Ureter (tissue), 1 donor: ENCODE results near the gene CFAP70. TPM values are rescaled to one million over a fixed set of nuclear protein-coding genes. Genes with fewer than 3 reads are reported as not detected.
"Not testable (repeated sequence)": the region's sequence is repeated elsewhere in the genome, so short reads cannot be mapped to it uniquely, and the experiment has no call there.

Experiments used
- DNase-seq: peaks from one replicate; pipeline ENCODE4 v3.0.0-alpha.2; 2020; ENCODE audit warnings: low spot score
- total RNA-seq: library from RNA; stranded (reverse); gene quantifications from one replicate; pipeline ENCODE4 v1.2.4, GENCODE V29; 2023
- donor health status: DM: yes; HTN: yes; CAD: no.

The CFAP70 gene
- total RNA-seq, 1 donor from 2014 or later: 6.3 TPM

DNA sequence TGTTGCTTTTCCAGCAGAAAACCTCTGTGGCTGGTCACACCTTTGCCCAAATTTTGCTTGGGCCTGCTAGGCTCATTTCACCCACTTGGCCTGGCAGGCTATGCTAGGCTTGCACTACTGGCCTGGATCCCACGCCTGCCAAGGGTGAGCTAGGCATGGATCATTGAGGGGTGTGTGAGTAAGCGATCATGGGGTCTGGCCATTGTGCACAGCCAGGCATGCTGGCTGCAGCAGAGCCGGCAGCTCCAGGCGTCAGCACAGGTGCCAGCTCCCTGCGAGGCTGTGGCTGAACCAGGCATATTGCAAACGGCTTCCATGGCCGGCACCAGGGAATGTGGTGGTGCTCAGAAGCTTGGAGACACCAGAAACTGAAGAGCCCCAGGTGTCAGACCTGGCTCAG is 19.2 kb downstream of the CFAP70 start:
- DNase-seq: peak; percentile 47

- DNase-seq: no peak
Observed at GRCh38 chr10:73338801-73339368, 19.8 kb downstream of the CFAP70 start.

DNA sequence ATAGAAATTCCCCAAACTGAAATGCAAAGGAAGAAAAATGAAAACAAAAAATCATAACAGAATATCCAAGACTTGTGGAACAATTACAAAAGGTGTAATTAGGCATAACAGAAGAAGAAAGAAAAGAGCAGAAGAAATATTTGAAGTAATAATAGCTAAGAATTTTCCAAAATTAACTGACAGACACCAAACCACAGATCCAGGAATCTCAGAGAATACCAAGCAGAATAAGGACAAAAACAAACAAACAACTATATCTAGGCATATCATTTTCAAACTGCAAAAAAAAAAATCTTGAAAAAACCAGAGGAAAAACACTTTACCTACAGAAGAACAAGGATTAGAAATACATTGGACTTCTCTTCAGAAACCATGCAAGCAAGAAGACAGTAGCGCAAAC is 25.5 kb downstream of the CFAP70 start:
- DNase-seq: no peak

DNA sequence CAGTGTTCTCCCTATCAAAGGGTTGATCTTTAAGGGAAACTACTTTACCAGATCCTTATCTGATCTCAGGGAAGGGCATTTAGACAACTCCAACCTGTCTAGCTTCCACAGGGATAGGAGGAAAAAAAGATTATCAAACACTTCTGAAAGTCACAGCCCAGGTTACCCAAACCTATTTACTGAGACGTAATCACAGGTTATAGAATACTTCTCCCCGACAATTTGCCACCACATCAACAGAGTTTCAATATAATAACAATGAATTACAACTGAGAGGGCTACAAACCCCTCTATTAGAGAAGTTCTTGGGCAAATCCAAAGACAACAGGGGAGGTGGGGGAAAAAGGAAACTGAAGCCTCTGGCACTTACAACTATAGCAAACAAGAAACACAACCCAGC is 26.3 kb downstream of the CFAP70 start:
- DNase-seq: no peak

DNA sequence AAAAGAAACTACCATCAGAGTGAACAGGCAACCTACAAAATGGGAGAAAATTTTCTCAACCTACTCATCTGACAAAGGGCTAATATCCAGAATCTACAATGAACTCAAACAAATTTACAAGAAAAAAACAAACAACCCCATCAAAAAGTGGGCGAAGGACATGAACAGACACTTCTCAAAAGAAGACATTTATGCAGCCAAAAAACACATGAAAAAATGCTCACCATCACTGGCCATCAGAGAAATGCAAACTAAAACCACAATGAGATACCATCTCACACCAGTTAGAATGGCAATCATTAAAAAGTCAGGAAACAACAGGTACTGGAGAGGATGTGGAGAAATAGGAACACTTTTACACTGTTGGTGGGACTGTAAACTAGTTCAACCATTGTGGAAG is 30.1 kb downstream of the CFAP70 start:
- not testable (repeated sequence) for DNase-seq

GRCh38 chr10:73325290-73325689 is 33.4 kb downstream of the CFAP70 start:
- not testable (repeated sequence) for DNase-seq

DNA sequence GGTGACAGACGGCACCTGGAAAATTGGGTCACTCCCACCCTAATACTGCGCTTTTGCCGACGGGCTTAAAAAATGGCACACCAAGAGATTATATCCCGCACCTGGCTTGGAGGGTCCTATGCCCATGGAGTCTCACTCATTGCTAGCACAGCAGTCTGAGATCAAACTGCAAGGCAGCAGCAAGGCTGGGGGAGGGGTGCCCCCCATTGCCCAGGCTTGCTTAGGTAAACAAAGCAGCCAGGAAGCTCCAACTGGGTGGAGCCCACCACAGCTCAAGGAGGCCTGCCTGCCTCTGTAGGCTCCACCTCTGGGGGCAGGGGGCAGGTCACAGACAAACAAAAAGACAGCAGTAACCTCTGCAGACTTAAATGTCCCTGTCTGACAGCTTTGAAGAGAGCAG is 35.1 kb downstream of the CFAP70 start:
- not testable (repeated sequence) for DNase-seq

GRCh38 chr10:73310475-73310874 is 48.2 kb downstream of the CFAP70 start:
- DNase-seq: no peak

DNA sequence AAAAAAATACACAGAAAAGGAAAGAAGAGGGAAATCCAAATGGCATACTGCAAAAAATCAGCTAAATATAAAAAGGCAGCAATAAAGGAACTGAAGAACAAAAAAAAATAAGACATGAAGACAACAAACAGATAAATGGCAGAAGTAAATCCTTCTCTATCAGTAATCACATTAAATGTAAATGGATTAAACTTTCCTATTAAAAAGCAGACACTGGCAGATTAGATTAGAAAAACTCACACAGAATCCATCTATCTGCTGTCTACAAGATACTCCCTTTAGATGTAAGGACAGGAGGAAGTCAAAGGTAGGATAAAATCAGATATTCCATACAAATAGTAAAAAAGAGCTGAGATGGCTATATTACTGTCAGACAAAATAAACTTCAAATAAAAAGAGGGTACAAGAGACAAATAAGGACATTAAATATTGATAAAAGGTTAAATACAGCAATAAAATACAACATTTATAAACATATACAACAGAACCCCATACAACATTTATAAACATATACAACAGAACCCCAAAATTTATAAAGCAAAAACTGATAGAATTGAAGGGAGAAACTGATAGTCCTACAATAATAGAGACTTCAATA is 51.4 kb downstream of the CFAP70 start:
- DNase-seq: no peak

GRCh38 chr10:73306171-73306708 is 52.4 kb downstream of the CFAP70 start:
- no peak for DNase-seq

- no peak for DNase-seq
Observed at GRCh38 chr10:73296946-73297345, 61.7 kb downstream of the CFAP70 start.

GRCh38 chr10:73293461-73293860 is 65.2 kb downstream of the CFAP70 start:
- no peak for DNase-seq

DNA sequence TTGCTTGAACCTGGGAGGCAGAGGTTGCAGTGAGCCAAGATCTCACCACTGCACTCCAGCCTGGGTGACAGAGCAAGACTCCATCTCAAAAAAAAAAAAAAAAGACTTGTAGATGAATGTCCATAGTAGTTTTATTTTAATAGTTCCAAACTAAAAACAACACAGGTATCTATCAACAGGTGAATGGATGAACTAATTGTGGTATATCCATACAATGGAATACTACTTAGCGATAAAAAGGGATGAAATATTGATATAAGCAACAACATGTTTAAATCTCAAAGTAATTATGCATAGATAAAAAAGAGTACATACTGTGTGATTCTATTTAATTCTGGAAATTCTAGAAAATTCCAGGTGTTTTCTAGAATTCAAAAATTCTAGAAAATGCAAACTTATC is 68.7 kb downstream of the CFAP70 start:
- no peak for DNase-seq

DNA sequence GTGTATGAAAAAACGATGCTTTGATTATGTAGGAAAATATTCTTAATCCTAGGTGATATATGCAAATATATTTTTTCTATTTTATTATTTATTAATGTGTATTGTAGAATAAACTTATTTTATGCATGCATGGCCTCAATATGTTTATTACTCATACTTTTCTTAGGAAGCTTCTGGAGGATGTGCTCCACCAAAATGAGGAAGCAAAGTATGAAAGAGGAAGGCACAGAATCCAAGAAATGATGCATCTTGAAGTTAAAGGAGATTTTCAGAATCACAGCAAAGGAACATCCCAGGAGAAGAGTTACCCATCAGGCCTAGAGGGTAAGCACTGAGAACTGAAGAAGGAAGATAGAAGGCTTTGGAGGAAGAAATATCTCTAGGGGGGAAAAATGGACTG is 71.2 kb downstream of the CFAP70 start:
- no peak for DNase-seq

DNA sequence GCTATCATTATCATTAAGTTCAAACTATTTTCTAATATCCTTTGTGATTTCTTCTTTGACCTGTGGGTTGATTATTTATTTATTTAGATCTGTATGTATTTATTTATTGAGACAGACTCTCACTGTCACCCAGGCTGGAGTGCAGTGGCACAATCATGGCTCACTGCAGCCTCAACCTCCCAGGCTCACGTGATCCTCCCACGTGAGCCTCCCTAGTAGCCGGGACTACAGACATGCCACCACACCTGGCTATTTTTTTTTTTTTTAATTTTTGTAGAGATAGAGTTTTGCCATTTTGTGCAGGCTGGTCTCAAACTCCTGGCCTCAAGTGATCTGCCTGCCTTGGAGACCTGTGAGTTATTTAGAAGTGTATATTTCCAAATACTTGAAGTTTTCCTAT is 77.6 kb downstream of the CFAP70 start:
- DNase-seq: no peak

DNA sequence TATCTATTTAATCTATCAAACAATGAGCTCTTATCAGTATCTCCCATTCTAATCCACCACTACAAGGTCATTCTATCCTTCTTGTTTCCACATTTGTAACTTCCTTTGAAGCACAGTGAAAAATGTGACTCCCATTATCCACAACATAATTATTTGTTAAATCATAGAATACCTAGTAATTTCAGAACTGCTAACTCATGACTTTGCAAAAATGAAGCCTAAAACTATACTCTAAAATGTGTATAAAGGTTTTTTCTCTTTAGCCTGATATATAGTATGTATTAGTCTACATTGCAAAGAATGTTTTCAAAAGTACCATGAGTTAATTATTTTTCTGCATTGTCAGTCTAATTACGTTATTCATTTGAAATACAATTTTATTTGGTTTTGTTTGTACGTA is 94.2 kb downstream of the CFAP70 start:
- DNase-seq: no peak

DNA sequence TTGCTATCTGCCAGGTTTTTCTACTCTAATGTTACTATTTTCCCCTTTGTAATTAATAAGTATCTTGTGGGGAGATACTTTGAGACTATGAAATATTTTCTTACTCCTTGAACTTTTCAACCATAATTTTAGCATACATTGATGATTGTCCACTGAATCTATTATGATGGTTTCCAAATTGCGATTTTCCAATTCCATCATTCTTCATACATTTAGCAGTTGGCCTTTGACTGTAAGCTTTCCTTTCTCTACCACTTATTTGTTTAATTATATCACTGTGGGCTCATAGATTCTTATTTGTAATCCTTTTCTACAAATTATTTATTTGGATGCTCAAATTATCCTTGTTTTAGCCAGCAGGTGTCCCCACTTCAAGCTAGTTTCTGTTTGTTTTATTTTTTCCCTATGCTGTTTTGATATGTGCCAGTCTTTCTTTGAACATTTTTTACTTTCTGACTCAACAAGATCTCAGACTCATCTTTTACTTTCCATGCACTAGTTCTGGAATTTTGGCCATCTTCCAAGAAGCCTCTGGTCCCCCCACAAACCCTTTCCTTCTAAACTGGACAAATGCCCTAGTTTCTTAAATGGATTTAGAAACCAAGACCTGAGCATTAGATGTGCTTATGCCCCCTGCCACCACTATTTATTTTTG is 94.8 kb downstream of the CFAP70 start:
- no peak for DNase-seq

DNA sequence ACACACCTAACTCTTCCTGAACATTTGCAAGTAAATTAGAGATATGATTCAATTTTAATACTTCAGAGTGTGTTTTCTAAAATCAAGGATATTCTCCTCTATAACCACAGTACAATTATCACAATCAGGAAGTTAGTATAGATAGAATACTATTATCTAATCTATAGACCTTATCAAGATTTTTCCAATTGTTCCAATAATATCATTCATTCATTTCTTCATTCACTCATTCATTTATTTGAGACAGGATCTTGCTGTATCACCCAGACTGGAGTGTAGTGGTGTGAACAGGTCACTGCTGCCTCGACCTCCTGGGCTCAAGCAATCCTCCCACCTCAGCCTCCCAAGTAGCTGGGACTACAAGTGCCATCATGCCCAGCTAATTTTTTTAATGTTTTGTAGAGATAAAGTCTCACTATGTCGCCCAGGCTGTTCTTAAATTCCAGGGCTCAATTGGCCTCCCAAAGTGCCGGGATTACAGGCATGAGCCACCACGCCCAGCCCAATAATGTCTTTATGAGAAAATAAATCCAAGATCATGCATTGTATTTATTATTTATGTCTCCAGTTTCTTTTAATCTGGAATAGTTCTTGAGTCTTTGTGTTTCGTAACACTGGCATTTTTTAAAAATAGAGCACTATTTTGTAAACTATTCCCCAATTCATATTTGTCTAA is 95.6 kb downstream of the CFAP70 start:
- DNase-seq: no peak

DNA sequence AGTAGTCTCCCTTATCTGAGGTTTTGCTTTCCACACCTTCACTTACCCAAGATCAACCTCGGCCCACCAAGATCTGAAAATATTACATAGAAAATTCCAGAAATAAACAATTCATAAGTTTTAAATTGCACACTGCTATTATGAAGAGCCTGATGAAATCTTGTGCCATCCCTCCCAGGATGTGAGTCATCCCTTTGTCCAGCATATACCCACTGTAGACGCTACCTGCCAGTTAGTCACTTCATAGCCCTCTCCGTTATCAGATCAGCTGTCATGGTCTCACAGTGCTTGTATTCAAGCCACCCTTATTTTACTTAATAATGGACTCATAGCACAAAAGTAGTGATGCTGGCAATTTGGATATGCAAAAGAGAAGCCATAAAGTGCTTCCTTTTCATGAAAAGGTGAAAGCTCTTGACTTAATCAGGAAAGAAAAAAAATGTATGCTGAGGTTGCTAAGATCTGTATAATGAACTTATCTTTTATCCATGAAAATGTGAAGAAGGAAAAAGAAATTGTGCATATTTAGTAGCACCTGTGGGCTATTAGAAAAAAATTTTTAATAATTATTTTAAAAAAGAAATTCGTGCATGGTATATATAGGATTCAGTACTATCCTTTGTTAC is 96.4 kb downstream of the CFAP70 start:
- DNase-seq: no peak

DNA sequence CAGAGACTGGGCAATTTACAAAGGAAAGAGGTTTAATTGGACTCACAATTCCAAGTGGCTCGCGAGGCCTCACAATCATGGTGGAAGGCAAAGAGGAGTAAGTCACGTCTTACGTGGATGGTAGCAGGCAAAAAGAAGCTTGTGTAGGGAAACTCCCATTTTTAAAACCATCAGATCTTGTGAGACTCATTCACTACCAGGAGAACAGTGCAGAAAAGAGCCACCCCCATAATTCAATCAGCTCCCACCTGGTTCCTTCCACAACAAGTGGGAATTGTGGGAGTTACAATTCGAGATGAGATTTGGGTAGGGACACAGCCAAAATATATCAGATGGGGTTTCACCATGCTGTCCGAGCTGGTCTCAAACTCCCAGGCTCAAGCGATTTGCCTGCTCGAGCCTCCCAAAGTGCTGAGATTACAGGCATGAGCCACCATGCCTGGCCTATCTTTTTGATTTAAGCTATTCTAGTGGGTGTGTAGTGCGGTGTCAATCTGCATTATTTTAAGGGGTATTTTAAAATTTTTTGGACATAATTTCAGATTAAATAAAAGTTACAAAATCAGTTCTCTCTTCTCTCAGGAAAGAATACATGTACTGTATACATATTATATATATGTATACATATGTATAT is 97.2 kb downstream of the CFAP70 start:
- DNase-seq: no peak

DNA sequence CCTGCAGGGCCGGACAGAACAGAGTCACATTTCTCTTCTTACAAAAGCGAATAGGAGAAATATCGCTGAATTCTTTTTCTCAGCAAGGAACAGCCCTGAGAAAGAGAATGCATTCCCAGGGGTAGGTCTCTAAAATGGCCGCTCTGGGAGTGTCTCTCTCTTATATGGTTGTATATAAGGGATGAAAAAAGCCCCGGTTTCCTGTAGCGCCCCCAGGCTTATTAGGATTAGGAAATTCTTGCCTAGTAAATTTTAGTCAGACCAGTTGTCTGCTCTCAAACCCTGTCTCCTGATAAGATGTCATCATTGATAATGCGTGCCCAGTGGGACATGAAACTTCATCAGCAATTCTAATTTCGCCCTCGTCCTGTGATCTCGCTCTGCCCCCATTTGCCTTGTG is 100.1 kb downstream of the CFAP70 start:
- not testable (repeated sequence) for DNase-seq

- DNase-seq: no peak
Observed at GRCh38 chr10:73253225-73253555, 105.5 kb downstream of the CFAP70 start.
